K562 (cell line): ENCODE results near the gene CCDC70. TPM values are rescaled to one million over a fixed set of nuclear protein-coding genes. Genes with fewer than 3 reads are reported as not detected.

Experiments
- ATAC-seq: fragments of 200-7000 bp; cut with Tn5 transposase; 3 replicates; pipeline ENCODE4 v1.9.1; 2020; ENCODE audit warnings: moderate library complexity
- BruUV-seq: library from RNA; stranded (reverse); fragments of 400-500 nt; replicated peaks from 2 replicates; lab custom pipeline; 2021; lab: Mats Ljungman, UMichigan
- CTCF ChIA-PET: fragments of 300-600 bp; formaldehyde crosslinking; extraction: SDS; loops from one replicate; lab custom pipeline; 2021; ENCODE audit warnings: low intra/inter-chr PET ratio; lab: Yijun Ruan, JAX
- POLR2A ChIA-PET: fragments of 300-600, 350-650 bp; sonication (Branson Sonifier 250); formaldehyde crosslinking; extraction: SDS; loops from one replicate; lab custom pipeline; 2021; ENCODE audit warnings: antibody characterized with exemption, inconsistent platforms; lab: Yijun Ruan, JAX
- DNase-seq, 4 experiments: peaks; one replicate each; pipeline versions ENCODE4 v3.0.0 to v3.0.0-alpha.2; 2011 to 2018; ENCODE audit warnings: low spot score in 3 of 4, mixed read lengths in 3 of 4; ENCODE audit errors: extremely low read depth in 1 of 4
- FAIRE-seq: peaks from 2 replicates; lab custom pipeline; 2011; peaks lifted over from hg19 to GRCh38; lab: Jason Lieb, UNC
- H2AFZ ChIP-seq: 2 replicates; pipeline ENCODE4 v1.6.0; 2011; ENCODE audit warnings: low read depth, low read length, control low read depth, inconsistent platforms
- H3K27ac ChIP-seq: fragments of 200-600 bp; 3 replicates; pipeline ENCODE4 v1.8.0; 2011; ENCODE audit warnings: low read depth, mild to moderate bottlenecking, control low read depth, inconsistent platforms, low read length, moderate library complexity, mixed read lengths; ENCODE audit errors: extremely low read depth
- H3K27me3 ChIP-seq, 2 experiments: fragments of 300-600 bp in 1 of 2; 2 replicates in 1 of 2; 3 replicates in 1 of 2; pipeline versions ENCODE4 v1.6.0 to v1.8.0; 2011; ENCODE audit warnings: inconsistent platforms in 2 of 2, low read length in 2 of 2, mild to moderate bottlenecking in 1 of 2, mixed read lengths in 1 of 2, moderate library complexity in 1 of 2; ENCODE audit not compliant: control insufficient read depth in 2 of 2, insufficient read depth in 2 of 2
- H3K36me3 ChIP-seq: fragments of 300-600 bp; 3 replicates; pipeline ENCODE4 v1.8.0; 2011; ENCODE audit warnings: mild to moderate bottlenecking, low read length, inconsistent platforms; ENCODE audit not compliant: control insufficient read depth, insufficient read depth
- H3K4me1 ChIP-seq, 2 experiments: fragments of 200-600 bp in 1 of 2; replicated peaks in 1 of 2; 2 replicates in 1 of 2; 3 replicates in 1 of 2; pipeline versions ENCODE4 v1.5.1 to v1.8.0; 2011; ENCODE audit warnings: inconsistent platforms in 2 of 2, low read length in 2 of 2, mild to moderate bottlenecking in 1 of 2, mixed read lengths in 1 of 2, moderate library complexity in 1 of 2; ENCODE audit not compliant: control insufficient read depth in 2 of 2, insufficient read depth in 2 of 2
- H3K4me2 ChIP-seq: 2 replicates; pipeline ENCODE4 v1.6.1; 2011; ENCODE audit warnings: low read length, control low read depth, inconsistent platforms, mixed read lengths; ENCODE audit not compliant: insufficient read depth
- H3K4me3 ChIP-seq: fragments of 200-600 bp; sonication (generic), shearing (Covaris generic); 2 replicates; pipeline ENCODE4 v1.5.1; 2016; ENCODE audit warnings: control low read depth, inconsistent platforms
- H3K79me2 ChIP-seq: fragments of 200-600 bp; 3 replicates; pipeline ENCODE4 v1.8.0; 2011; ENCODE audit warnings: low read length, inconsistent platforms; ENCODE audit not compliant: control insufficient read depth, insufficient read depth
- H3K9ac ChIP-seq, 2 experiments: 2 replicates each; pipeline versions ENCODE4 v1.6.0 to v1.6.1; 2011; ENCODE audit warnings: low read depth in 2 of 2, low read length in 2 of 2, control low read depth in 1 of 2, inconsistent platforms in 1 of 2, mild to moderate bottlenecking in 1 of 2, mixed read lengths in 1 of 2; ENCODE audit not compliant: insufficient read depth in 1 of 2
- H3K9me1 ChIP-seq: one replicate; pipeline ENCODE4 v1.6.0; 2011; ENCODE audit warnings: inconsistent platforms, mild to moderate bottlenecking, low read length, moderate library complexity; ENCODE audit not compliant: control insufficient read depth, insufficient read depth
- H3K9me3 ChIP-seq: replicated peaks from 2 replicates; pipeline ENCODE4 v1.5.1; 2011; ENCODE audit warnings: low read depth, low read length, inconsistent platforms; ENCODE audit not compliant: control insufficient read depth, insufficient read depth
- H4K20me1 ChIP-seq: replicated peaks from 2 replicates; pipeline ENCODE4 v1.6.1; 2011; ENCODE audit warnings: low read length, inconsistent platforms, mixed read lengths; ENCODE audit not compliant: control insufficient read depth, insufficient read depth
- BRD9 ChIP-seq: fragments of 450-650 bp; IDR thresholded peaks from 2 replicates; pipeline ENCODE4 v1.6.1; 2018; ENCODE audit warnings: low read depth; ENCODE audit not compliant: partially characterized antibody
- CBFA2T2 ChIP-seq: fragments of 450-650 bp; conservative IDR thresholded peaks from 2 replicates; pipeline ENCODE4 v1.6.1; 2017; ENCODE audit warnings: mild to moderate bottlenecking
- HDAC3 ChIP-seq: fragments of 450-650 bp; IDR thresholded peaks from 2 replicates; pipeline ENCODE4 v1.6.1; 2018; ENCODE audit warnings: borderline replicate concordance, mild to moderate bottlenecking, moderate library complexity; ENCODE audit not compliant: partially characterized antibody
- HNRNPLL ChIP-seq: fragments of 200-400 bp; formaldehyde crosslinking; IDR thresholded peaks from 2 replicates; pipeline ENCODE4 v1.6.1; 2017; ENCODE audit warnings: low read length, low read depth, mild to moderate bottlenecking; ENCODE audit not compliant: poor library complexity, severe bottlenecking
- MYC ChIP-seq, 2 experiments: fragments of 250-450 bp in 1 of 2; sonication (Bioruptor Pico) in 1 of 2; IDR thresholded peaks; 2 replicates each; pipeline versions ENCODE4 v1.5.1 to v1.6.1; 2012 to 2021; ENCODE audit warnings: low read depth in 2 of 2, borderline replicate concordance in 1 of 2, improper control_type of control experiment in 1 of 2, low read length in 1 of 2, mild to moderate bottlenecking in 1 of 2, moderate library complexity in 1 of 2
- PTBP1 ChIP-seq: fragments of 200-400 bp; formaldehyde crosslinking; IDR thresholded peaks from 2 replicates; pipeline ENCODE4 v1.6.1; 2017; ENCODE audit warnings: low read depth, low read length
- SRF ChIP-seq, 2 experiments: fragments of 250-450, 450-650 bp in 1 of 2; sonication (Bioruptor Pico) in 1 of 2; sonication (generic) in 1 of 2; formaldehyde crosslinking; IDR thresholded peaks; 2 replicates each; pipeline versions ENCODE4 v1.5.0 to v1.5.1; 2020 to 2022; ENCODE audit warnings: mild to moderate bottlenecking in 1 of 2, missing genetic modification reagents in 1 of 2
- SRSF1 ChIP-seq: fragments of 200-400 bp; formaldehyde crosslinking; IDR thresholded peaks from 2 replicates; pipeline ENCODE4 v1.6.1; 2017; ENCODE audit warnings: mild to moderate bottlenecking, low read depth, low read length, moderate library complexity
- SRSF9 ChIP-seq: fragments of 200-400 bp; formaldehyde crosslinking; IDR thresholded peaks from 2 replicates; pipeline ENCODE4 v1.6.1; 2017; ENCODE audit warnings: low read depth, low read length, borderline replicate concordance
- U2AF1 ChIP-seq: fragments of 200-400 bp; formaldehyde crosslinking; optimal IDR thresholded peaks from 2 replicates; pipeline ENCODE3; 2017; ENCODE audit warnings: mild to moderate bottlenecking, low read depth, low read length, moderate library complexity
- ZBTB26 ChIP-seq: fragments of 450-650 bp; formaldehyde crosslinking; IDR thresholded peaks from 2 replicates; pipeline ENCODE4 v1.4.0; 2022; ENCODE audit warnings: missing genetic modification characterization
- ZNF217 ChIP-seq: sonication (generic); formaldehyde crosslinking; IDR thresholded peaks from 2 replicates; pipeline ENCODE4 v1.8.0; 2022; ENCODE audit warnings: mild to moderate bottlenecking, missing genetic modification reagents
- WGBS: fragments of 100-300 bp; shearing (Covaris generic); methylation state at CpG from one replicate; pipeline ENCODE4 v1.1.6; 2016; ENCODE audit warnings: low coverage, mixed read lengths; ENCODE audit not compliant: insufficient coverage; ENCODE audit errors: missing lambda C conversion rate; 5-methylcytosine and 5-hydroxymethylcytosine counted together
- in situ Hi-C: fragments of 300-500 bp; cut with MboI; formaldehyde crosslinking; loops from 4 replicates; pipeline ENCODE4 v1.15.0; 2018; ENCODE audit warnings: inconsistent platforms, mixed read lengths
- intact Hi-C: fragments of 100-400 bp; cut with micrococcal nuclease; formaldehyde crosslinking; loops from 2 replicates; pipeline ENCODE4 v1.14.2; 2022
- polyA plus RNA-seq, 8 experiments: library from polyadenylated mRNA; depleted of rRNA in 4 of 8; stranded (reverse) in 5 of 8; unstranded in 3 of 8; fragments of >200 nt; fragmentation: Nextera tagmentation in 2 of 8; fragmentation: Illumina TruSeq in 1 of 8; extraction: Ambion mirVana in 2 of 8; extraction: Trizol in 1 of 8; gene quantifications; 2 replicates each; pipeline versions ENCODE4 v1.2.1 to v1.2.3, GENCODE V29; 2011 to 2014; ENCODE audit warnings: inconsistent platforms in 1 of 8, missing spikeins in 1 of 8
- total RNA-seq, 7 experiments: library from RNA; depleted of rRNA in 6 of 7; stranded (reverse); fragments of >200 nt in 6 of 7; fragmentation: Illumina TruSeq in 2 of 7; extraction: Trizol in 2 of 7; gene quantifications; 2 replicates each; pipeline versions ENCODE4 v1.2.1 to v1.2.3, GENCODE V29; 2011 to 2021; ENCODE audit warnings: low replicate concordance in 1 of 7
- TF ChIP-seq, protein P1 (sequence below), 2 experiments: fragments of 450-650 bp; IDR thresholded peaks; 2 replicates each; pipeline ENCODE4 v1.6.1; 2016; ENCODE audit warnings: mild to moderate bottlenecking in 2 of 2, borderline replicate concordance in 1 of 2, low read depth in 1 of 2, moderate library complexity in 1 of 2

Gene CCDC70
- total and polyA plus RNA-seq, 9 of the 15 experiments (the other 6 are each of a cell fraction or from before 2014, with no cell fraction given): not detected

- Histone ChIP-seq H3K27me3 (no peaks in the 10 kb centered on the region), H3K36me3 (no peaks in the 10 kb centered on the region; the same call in 2 of the 3 replicates), H3K4me3 (no peak overlapping the region), H3K4me2 (no peak overlapping the region), H3K79me2 (no peaks in the 10 kb centered on the region), H3K9me1 (peaks cover 3% of the 10 kb centered on the region), H3K9me3 (no peaks in the 10 kb centered on the region), H3K9ac (no peak overlapping the region), H3K4me1 (no peaks in the 10 kb centered on the region), H4K20me1 (no peaks in the 10 kb centered on the region), H3K27ac (no peak overlapping the region), H2AFZ (no peak overlapping the region)
- intact Hi-C loops (no loop called here), in situ Hi-C loops (no loop called here)
- no TSS peak for BruUV-seq
- CTCF ChIA-PET: no interaction called here
- DNase-seq (no peak), ATAC-seq (no peak), FAIRE-seq (no peak)
- WGBS: 74% methylated on average over 8 of the region's 12 CpGs
- POLR2A ChIA-PET: no interaction called here
- TF ChIP-seq U2AF1: no peak
- TF ChIP-seq ZNF217 (CRISPR knock-in tag): no peak
- TF ChIP-seq CBFA2T2: no peak
- no peak for TF ChIP-seq HDAC3
- TF ChIP-seq, protein P1, sequence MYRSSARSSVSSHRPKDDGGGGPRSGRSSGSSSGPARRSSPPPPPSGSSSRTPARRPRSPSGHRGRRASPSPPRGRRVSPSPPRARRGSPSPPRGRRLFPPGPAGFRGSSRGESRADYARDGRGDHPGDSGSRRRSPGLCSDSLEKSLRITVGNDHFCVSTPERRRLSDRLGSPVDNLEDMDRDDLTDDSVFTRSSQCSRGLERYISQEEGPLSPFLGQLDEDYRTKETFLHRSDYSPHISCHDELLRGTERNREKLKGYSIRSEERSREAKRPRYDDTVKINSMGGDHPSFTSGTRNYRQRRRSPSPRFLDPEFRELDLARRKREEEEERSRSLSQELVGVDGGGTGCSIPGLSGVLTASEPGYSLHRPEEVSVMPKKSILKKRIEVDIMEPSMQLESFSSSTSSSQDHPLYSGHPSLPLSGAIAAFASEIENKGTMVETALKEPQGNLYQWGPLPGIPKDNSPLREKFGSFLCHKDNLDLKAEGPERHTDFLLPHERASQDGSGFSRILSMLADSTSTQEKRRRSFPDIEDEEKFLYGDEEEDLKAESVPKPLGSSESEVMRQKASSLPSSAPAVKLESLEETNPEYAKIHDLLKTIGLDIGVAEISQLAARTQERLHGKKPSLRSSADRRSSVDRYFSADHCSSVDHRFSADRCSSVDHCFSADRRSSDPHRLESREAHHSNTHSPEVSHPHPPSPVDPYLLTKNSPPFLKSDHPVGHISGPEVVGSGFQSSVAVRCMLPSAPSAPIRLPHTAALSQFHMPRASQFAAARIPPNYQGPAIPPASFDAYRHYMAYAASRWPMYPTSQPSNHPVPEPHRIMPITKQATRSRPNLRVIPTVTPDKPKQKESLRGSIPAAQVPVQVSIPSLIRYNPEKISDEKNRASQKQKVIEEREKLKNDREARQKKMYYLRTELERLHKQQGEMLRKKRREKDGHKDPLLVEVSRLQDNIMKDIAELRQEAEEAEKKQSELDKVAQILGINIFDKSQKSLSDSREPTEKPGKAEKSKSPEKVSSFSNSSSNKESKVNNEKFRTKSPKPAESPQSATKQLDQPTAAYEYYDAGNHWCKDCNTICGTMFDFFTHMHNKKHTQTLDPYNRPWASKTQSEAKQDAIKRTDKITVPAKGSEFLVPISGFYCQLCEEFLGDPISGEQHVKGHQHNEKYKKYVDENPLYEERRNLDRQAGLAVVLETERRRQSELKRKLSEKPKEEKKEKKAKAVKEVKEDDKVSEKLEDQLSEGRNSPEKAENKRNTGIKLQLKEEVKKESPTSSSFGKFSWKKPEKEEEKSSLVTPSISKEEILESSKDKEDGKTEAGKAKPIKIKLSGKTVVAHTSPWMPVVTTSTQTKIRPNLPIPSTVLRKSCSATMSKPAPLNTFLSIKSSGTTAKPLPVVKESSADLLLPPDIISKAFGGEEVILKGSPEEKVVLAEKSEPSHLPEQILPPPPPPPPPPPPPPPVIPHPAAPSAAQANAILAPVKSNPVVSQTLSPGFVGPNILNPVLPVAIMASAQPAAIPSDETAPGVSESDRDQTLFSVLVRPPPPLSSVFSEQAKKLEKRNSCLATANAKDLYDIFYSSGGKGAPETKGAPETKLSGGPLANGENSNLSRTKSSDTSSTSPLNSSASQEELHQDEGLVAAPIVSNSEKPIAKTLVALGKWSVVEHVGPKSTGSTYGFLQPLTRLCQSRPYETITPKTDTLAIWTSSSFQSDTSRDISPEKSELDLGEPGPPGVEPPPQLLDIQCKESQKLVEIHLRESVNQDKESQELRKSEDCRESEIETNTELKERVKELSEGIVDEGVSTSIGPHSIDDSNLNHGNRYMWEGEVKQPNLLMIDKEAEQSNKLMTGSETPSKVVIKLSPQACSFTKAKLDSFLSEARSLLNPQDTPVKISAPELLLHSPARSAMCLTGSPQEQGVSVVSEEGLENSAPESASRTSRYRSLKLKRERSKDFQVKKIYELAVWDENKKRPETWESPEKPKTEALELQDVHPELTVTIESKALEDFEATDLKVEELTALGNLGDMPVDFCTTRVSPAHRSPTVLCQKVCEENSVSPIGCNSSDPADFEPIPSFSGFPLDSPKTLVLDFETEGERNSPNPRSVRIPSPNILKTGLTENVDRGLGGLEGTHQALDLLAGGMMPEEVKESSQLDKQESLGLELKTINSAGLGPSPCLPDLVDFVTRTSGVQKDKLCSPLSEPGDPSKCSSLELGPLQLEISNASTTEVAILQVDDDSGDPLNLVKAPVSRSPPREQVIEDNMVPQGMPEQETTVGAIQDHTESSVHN (IDR thresholded peaks at IDR 0.05; ENCODE audit: borderline replicate concordance in 1 of 2, low read depth in 1 of 2): no peak
- TF ChIP-seq ZBTB26 (CRISPR knock-in tag): no peak
- no peak for TF ChIP-seq BRD9
- no peak for TF ChIP-seq PTBP1
- TF ChIP-seq SRSF9: no peak
- TF ChIP-seq SRF (CRISPR knock-in tag; IDR thresholded peaks at IDR 0.05): no peak
- no peak for TF ChIP-seq HNRNPLL
- no peak for TF ChIP-seq MYC (IDR thresholded peaks at IDR 0.05; ENCODE audit: low read depth, low read length)
- no peak for TF ChIP-seq MYC (CRISPR knock-in tag; IDR thresholded peaks at IDR 0.05; ENCODE audit: borderline replicate concordance, low read depth)
- TF ChIP-seq SRSF1: no peak
Measured at GRCh38 chr13:51910508-51910907, 48.7 kb downstream of the CCDC70 start.
